WTC11 (cell line): ENCODE measurements around the gene MAPK8IP2. TPM values are rescaled to one million over a fixed set of nuclear protein-coding genes. Genes with fewer than 3 reads are reported as not detected.

Experiments used
- ATAC-seq: fragments of 200-7000 bp; cut with Tn5 transposase; 2 replicates; pipeline ENCODE4 v1.10.0; 2021; ENCODE audit warnings: mild to moderate bottlenecking, moderate library complexity
- CTCF ChIA-PET: fragments of 300-600 bp; sonication (Branson Sonifier 250); formaldehyde crosslinking; loops from one replicate; lab custom pipeline; 2021; ENCODE audit warnings: antibody characterized with exemption; lab: Charles Lee
- POLR2A ChIA-PET: fragments of 350-600 bp; sonication (Branson Sonifier 250); formaldehyde crosslinking; loops from one replicate; lab custom pipeline; 2021; ENCODE audit warnings: antibody characterized with exemption; lab: Charles Lee
- DNase-seq: peaks from one replicate; pipeline ENCODE4 v3.0.0; 2021; ENCODE audit warnings: low spot score
- H3K27ac Mint-ChIP-seq: 2 replicates; pipeline ENCODE4 v1.8.0; 2021; ENCODE audit warnings: mixed read lengths
- H3K27me3 Mint-ChIP-seq: 2 replicates; pipeline ENCODE4 v1.8.0; 2021; ENCODE audit warnings: low read depth, mild to moderate bottlenecking, moderate library complexity, mixed read lengths
- H3K36me3 Mint-ChIP-seq: 2 replicates; pipeline ENCODE4 v1.8.0; 2021; ENCODE audit warnings: mixed read lengths
- H3K4me1 Mint-ChIP-seq: 2 replicates; pipeline ENCODE4 v1.8.0; 2022; ENCODE audit warnings: mixed read lengths
- H3K4me3 Mint-ChIP-seq: 2 replicates; pipeline ENCODE4 v1.8.0; 2021; ENCODE audit warnings: mild to moderate bottlenecking, moderate library complexity, mixed read lengths
- H3K9me3 Mint-ChIP-seq: 2 replicates; pipeline ENCODE4 v1.8.0; 2021; ENCODE audit warnings: mixed read lengths
- ATF1 ChIP-seq: sonication (generic); formaldehyde crosslinking; IDR thresholded peaks from 2 replicates; pipeline ENCODE4 v1.8.1; 2023; ENCODE audit warnings: mild to moderate bottlenecking, moderate library complexity, missing genetic modification reagents
- CDX4 ChIP-seq: fragments of 250-450 bp; sonication (Bioruptor Pico); IDR thresholded peaks from 2 replicates; pipeline ENCODE4 v1.9.0; 2021; ENCODE audit warnings: moderate library complexity, mild to moderate bottlenecking, inconsistent platforms, borderline replicate concordance
- E2F5 ChIP-seq: sonication (generic); formaldehyde crosslinking; IDR thresholded peaks from 2 replicates; pipeline ENCODE4 v1.8.1; 2022; ENCODE audit warnings: mild to moderate bottlenecking, moderate library complexity, missing genetic modification reagents
- NFE2L1 ChIP-seq: sonication (generic); formaldehyde crosslinking; IDR thresholded peaks from 2 replicates; pipeline ENCODE4 v1.8.1; 2023; ENCODE audit warnings: missing genetic modification reagents
- OVOL2 ChIP-seq: fragments of 250-450 bp; sonication (Bioruptor Pico); IDR thresholded peaks from 2 replicates; pipeline ENCODE4 v1.9.0; 2021; ENCODE audit warnings: mild to moderate bottlenecking, borderline replicate concordance
- TEAD1 ChIP-seq: sonication (generic); formaldehyde crosslinking; IDR thresholded peaks from 2 replicates; pipeline ENCODE4 v1.8.0; 2022; ENCODE audit warnings: mild to moderate bottlenecking, missing genetic modification reagents
- ZNF138 ChIP-seq: sonication (generic); formaldehyde crosslinking; conservative IDR thresholded peaks from 2 replicates; pipeline ENCODE4 v1.8.1; 2022; ENCODE audit warnings: mild to moderate bottlenecking, moderate library complexity, missing genetic modification reagents
- ZNF219 ChIP-seq: sonication (generic); formaldehyde crosslinking; IDR thresholded peaks from 2 replicates; pipeline ENCODE4 v1.8.0; 2023; ENCODE audit warnings: missing genetic modification reagents, mild to moderate bottlenecking, borderline replicate concordance
- ZNF232 ChIP-seq: sonication (generic); formaldehyde crosslinking; IDR thresholded peaks from 2 replicates; pipeline ENCODE4 v1.8.0; 2022; ENCODE audit warnings: mild to moderate bottlenecking, missing genetic modification reagents
- ZNF416 ChIP-seq: fragments of 250-450 bp; sonication (Bioruptor Pico); IDR thresholded peaks from 2 replicates; pipeline ENCODE4 v1.9.0; 2021; ENCODE audit warnings: mild to moderate bottlenecking, inconsistent platforms
- ZNF671 ChIP-seq: fragments of 250-450 bp; sonication (Bioruptor Pico); IDR thresholded peaks from 2 replicates; pipeline ENCODE4 v1.8.0; 2021; ENCODE audit warnings: mild to moderate bottlenecking
- total RNA-seq: library from RNA; stranded (reverse); gene quantifications from 3 replicates; pipeline ENCODE4 v1.2.3, GENCODE V29; 2021
- TF ChIP-seq, protein P1 (sequence below): sonication (generic); formaldehyde crosslinking; IDR thresholded peaks from 2 replicates; pipeline ENCODE4 v1.8.1; 2023; ENCODE audit warnings: mild to moderate bottlenecking, missing genetic modification reagents, moderate library complexity
- TF ChIP-seq, protein P2 (sequence below): sonication (generic); formaldehyde crosslinking; IDR thresholded peaks from 2 replicates; pipeline ENCODE4 v1.8.0; 2022; ENCODE audit warnings: mild to moderate bottlenecking, missing genetic modification reagents
- TF ChIP-seq, protein P3 (sequence below): sonication (generic); formaldehyde crosslinking; IDR thresholded peaks from 2 replicates; pipeline ENCODE4 v1.8.1; 2023; ENCODE audit warnings: mild to moderate bottlenecking, missing genetic modification reagents
- TF ChIP-seq, protein P4 (sequence below): sonication (generic); formaldehyde crosslinking; IDR thresholded peaks from 2 replicates; pipeline ENCODE4 v1.8.1; 2023; ENCODE audit warnings: mild to moderate bottlenecking, moderate library complexity, missing genetic modification reagents
- TF ChIP-seq, protein P5 (sequence below): fragments of 250-450 bp; sonication (Bioruptor Pico); IDR thresholded peaks from 2 replicates; pipeline ENCODE4 v2.1.2; 2022; ENCODE audit warnings: mild to moderate bottlenecking, moderate library complexity

Gene MAPK8IP2
- total RNA-seq, 1 experiment from 2014 or later, result 4.9 TPM

DNA sequence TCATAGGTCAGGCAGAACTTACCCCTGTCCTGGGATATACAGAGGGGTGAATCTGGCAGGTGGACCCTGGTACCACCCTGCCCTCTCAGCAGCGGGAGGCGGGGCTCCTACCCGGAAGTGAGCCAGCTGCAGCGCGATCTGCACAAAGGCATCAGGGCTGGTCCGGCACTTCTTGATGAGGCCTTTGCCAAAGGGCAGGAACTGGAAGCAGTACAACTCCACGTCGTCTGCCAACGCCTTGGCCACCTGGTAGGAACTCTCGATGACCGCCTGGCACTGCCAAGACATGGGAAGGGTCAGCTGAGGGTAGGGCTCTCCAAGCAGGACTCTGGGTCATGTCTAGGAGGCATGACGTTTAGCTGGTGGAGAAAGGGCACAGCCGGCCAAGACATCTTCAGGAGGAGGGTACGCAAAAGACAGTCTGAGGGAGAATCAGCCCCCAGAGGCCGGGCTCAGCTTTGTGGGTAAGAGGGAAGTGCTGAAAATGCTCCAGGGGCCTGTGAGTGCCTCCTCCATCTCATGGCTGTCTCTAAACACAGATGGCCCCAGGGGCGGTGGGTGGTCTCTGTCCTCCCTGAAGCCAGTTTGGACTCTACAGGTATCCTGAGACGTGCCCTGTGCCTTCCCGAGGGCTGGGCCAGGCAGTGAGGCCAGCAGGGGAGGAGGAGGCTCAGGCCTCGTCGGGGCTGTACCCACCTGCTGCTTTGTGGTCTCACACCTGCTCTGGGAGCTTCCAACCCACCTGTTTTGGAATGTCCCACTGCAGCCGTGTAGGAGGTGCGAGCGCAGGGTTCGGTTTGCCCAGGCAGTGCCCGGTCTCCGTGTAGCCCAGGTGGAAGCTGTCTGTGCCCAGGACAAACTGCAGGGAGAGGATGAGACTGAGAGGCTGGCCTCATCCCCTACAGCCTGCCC, 29.1 kb upstream of the MAPK8IP2 start:
- ATAC-seq, result no peak
- TF ChIP-seq NFE2L1 (CRISPR knock-in tag) (no peak), ZNF232 (CRISPR knock-in tag) (no peak), ATF1 (CRISPR knock-in tag) (no peak), ZNF416 (CRISPR knock-in tag) (no peak), OVOL2 (CRISPR knock-in tag) (no peak)
- TF ChIP-seq, protein P1, sequence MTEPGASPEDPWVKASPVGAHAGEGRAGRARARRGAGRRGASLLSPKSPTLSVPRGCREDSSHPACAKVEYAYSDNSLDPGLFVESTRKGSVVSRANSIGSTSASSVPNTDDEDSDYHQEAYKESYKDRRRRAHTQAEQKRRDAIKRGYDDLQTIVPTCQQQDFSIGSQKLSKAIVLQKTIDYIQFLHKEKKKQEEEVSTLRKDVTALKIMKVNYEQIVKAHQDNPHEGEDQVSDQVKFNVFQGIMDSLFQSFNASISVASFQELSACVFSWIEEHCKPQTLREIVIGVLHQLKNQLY (CRISPR knock-in tag), result no peak
- TF ChIP-seq, protein P2, sequence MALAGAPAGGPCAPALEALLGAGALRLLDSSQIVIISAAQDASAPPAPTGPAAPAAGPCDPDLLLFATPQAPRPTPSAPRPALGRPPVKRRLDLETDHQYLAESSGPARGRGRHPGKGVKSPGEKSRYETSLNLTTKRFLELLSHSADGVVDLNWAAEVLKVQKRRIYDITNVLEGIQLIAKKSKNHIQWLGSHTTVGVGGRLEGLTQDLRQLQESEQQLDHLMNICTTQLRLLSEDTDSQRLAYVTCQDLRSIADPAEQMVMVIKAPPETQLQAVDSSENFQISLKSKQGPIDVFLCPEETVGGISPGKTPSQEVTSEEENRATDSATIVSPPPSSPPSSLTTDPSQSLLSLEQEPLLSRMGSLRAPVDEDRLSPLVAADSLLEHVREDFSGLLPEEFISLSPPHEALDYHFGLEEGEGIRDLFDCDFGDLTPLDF, result no peak
- POLR2A ChIA-PET, result no interaction called here
- Mint-ChIP-seq H3K4me1 (no peaks in the 10 kb centered on the region), H3K27me3 (no peaks in the 10 kb centered on the region), H3K27ac (no peak overlapping the region), H3K4me3 (no peak overlapping the region), H3K9me3 (no peaks in the 10 kb centered on the region), H3K36me3 (peaks cover 31% of the 10 kb centered on the region)
- DNase-seq, result no peak
- CTCF ChIA-PET, result interaction anchor here (1.2 to 1.8 kb wide), 2 partner anchors 9 kb away, joined by 3 to 10 read pairs; partner anchors contain the start of gene SYCE3

DNA sequence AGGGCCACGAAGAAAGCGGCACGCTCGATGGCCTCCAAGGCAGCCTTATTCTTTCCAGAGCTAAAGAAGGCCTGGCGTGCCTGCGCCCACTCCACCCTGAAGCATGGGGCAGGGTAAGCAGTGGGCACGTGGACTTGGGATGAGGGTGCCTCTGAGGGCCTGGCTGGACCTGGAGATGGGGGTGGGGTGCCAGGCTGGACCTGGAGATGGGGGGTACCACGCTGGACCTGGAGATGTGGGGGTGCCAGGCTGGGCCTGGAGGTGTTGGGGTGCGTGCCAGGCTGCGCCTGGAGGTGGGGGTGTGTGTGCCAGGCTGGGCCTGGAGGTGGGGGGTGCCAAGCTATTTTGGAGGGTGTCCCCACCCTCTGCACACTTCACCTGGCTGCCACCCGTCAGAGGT, 27.6 kb upstream of the MAPK8IP2 start:
- no peak for DNase-seq
- H3K36me3 Mint-ChIP-seq, result peaks cover 31% of the 10 kb centered on the region
- H3K4me1 Mint-ChIP-seq, result no peaks in the 10 kb centered on the region
- CTCF ChIA-PET, result interaction anchor here (1.8 kb wide), 1 partner anchor 10 kb away, joined by 10 read pairs; the partner anchor contains the start of gene SYCE3
- TF ChIP-seq CDX4, result no peak
- TF ChIP-seq ZNF138 (CRISPR knock-in tag), result no peak
- TF ChIP-seq TEAD1 (CRISPR knock-in tag), result no peak
- TF ChIP-seq ZNF671, result no peak
- TF ChIP-seq, protein P3, sequence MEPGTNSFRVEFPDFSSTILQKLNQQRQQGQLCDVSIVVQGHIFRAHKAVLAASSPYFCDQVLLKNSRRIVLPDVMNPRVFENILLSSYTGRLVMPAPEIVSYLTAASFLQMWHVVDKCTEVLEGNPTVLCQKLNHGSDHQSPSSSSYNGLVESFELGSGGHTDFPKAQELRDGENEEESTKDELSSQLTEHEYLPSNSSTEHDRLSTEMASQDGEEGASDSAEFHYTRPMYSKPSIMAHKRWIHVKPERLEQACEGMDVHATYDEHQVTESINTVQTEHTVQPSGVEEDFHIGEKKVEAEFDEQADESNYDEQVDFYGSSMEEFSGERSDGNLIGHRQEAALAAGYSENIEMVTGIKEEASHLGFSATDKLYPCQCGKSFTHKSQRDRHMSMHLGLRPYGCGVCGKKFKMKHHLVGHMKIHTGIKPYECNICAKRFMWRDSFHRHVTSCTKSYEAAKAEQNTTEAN (CRISPR knock-in tag), result no peak
- no peak for TF ChIP-seq ZNF219 (CRISPR knock-in tag)
- TF ChIP-seq, protein P4, sequence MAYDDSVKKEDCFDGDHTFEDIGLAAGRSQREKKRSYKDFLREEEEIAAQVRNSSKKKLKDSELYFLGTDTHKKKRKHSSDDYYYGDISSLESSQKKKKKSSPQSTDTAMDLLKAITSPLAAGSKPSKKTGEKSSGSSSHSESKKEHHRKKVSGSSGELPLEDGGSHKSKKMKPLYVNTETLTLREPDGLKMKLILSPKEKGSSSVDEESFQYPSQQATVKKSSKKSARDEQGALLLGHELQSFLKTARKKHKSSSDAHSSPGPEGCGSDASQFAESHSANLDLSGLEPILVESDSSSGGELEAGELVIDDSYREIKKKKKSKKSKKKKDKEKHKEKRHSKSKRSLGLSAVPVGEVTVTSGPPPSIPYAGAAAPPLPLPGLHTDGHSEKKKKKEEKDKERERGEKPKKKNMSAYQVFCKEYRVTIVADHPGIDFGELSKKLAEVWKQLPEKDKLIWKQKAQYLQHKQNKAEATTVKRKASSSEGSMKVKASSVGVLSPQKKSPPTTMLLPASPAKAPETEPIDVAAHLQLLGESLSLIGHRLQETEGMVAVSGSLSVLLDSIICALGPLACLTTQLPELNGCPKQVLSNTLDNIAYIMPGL (CRISPR knock-in tag), result no peak
- no peak for TF ChIP-seq E2F5 (CRISPR knock-in tag)
- TF ChIP-seq, protein P5, sequence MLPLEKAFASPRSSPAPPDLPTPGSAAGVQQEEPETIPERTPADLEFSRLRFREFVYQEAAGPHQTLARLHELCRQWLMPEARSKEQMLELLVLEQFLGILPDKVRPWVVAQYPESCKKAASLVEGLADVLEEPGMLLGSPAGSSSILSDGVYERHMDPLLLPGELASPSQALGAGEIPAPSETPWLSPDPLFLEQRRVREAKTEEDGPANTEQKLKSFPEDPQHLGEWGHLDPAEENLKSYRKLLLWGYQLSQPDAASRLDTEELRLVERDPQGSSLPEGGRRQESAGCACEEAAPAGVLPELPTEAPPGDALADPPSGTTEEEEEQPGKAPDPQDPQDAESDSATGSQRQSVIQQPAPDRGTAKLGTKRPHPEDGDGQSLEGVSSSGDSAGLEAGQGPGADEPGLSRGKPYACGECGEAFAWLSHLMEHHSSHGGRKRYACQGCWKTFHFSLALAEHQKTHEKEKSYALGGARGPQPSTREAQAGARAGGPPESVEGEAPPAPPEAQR (CRISPR knock-in tag), result no peak
- TF ChIP-seq, all 79 proteins: peak for 0
- H3K4me3 Mint-ChIP-seq, result no peak overlapping the region
- no peak for ATAC-seq
- H3K27ac Mint-ChIP-seq, result no peak overlapping the region
- H3K9me3 Mint-ChIP-seq, result no peaks in the 10 kb centered on the region
- POLR2A ChIA-PET, result no interaction called here
- H3K27me3 Mint-ChIP-seq, result no peaks in the 10 kb centered on the region
